ENCODE results near the gene IDI2. TPM values are rescaled to one million over a fixed set of nuclear protein-coding genes. Genes with fewer than 3 reads are reported as not detected.
"Not testable (repeated sequence)": the region's sequence is repeated elsewhere in the genome, so short reads cannot be mapped to it uniquely, and the experiment has no call there.

IDI2 gene
- total RNA-seq, 1 donor from 2014 or later, result not detected

DNA sequence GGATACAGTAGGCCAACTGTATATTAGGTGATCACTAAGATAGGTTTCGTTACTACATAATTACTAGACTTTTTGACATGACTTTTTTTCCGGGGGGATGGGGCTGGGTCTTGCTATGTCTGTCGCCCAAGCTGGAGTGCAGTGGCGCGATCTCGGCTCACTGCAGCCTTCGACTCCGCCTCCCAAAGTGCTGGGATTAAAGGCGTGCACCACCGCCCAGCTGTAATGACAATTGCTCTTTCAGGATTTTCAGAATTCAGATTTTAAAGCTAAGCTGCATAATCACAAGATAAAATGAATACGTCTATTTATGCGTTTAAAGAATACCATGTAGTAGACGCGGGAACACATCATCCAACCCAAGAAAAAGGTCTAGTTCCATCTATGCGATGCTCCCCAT lies 22.3 kb upstream of the IDI2 start:
- no peak for DNase-seq (ENCODE audit: low read depth)

DNA sequence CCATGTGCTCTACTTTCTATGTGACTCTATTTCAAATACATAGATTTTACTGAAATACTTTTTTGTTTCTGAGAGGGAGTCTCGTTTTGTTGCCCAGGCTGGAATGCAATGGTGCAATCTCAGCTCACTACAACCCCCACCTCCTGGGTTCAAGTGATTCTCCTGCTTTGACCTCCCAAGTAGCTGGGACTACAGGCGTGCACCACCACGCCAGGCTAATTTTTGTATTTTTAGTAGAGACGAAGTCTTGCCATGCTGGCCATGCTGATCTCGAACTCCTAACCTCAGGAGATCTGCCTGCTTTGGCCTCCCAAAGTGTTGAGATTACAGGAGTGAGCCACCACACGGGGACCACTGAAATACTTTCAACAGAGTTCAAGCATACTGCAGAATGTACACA lies 19.8 kb upstream of the IDI2 start:
- DNase-seq (ENCODE audit: low read depth), result no peak

DNA sequence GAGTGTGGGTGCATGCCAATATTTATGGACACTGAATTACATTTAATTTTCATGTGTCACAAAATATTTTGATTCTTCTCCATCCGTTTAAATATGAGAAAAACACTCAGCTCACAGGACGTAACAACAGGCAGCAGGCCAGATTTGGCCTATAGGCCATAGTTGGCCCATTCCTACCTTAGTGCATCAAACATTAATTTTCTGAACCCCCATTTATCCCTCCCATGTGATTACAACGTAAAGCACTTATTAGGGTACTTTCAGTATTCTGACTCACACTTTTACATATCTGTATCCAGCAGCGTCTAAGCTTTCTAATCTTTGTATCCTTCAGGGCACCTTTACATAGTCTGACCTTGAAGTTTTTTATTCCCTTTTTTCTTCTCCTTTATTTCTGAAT lies 19.3 kb upstream of the IDI2 start:
- DNase-seq (ENCODE audit: low read depth), result no peak

DNA sequence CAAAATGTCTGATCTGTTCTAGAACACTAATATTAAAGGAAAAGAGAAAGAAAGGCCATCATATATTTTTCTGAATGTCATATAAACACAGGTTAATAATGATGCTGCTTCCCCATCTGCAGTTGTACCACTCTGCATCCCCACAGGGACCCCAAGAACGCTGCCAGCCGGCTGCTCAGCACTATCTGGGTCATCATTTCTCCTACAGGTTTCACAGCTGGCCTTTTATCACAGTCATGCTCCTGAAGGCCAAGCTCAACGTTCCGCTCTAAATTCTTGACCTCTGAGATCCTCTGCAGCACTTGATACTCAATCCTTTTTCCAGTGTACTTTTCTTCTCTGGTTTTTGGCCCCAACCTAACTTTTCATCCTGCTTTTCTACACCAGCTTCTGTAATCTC lies 18.5 kb upstream of the IDI2 start:
- DNase-seq (ENCODE audit: low read depth), result no peak

DNA sequence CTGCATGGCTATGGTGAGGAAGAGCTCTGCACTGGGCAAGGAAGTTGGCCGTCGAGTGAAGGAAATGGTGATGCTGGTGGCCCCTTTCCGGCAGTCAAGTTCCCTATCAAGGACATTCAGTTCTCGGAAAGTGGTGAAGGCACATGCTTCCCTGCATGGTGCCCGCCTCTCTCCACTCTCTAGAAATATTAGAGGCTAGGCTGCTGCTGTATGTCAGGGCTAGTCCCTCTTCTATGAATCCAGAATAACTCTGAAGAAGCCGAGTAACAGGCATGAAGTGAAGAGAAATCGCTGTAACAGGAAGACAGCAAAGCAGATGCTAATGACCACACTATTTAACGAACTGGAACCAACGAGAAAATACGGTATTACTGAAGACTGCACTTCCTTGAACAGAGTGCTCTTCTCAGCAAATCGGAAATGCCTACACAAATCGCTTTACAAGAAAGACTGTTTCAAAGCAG lies 17.9 kb upstream of the IDI2 start:
- peak; percentile 28 for DNase-seq (ENCODE audit: low read depth)

DNA sequence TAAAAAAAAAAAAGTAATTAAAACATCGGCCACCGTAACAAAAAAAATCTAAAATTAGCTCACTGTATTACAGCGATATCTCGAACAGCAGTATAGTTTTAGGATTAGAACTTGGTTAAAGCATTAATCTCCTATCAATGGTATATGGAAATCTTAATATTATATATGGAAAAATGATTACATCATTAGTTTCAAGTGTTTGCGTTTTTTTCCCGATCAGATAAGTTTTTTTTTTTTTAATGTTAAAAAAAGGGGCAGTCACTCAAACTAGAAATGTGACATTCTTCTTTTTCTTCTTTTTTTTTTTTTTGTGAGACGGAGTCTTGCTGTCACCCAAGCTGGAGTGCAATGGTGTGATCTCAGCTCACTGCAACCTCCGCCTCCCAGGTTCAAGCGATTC lies 15.9 kb upstream of the IDI2 start:
- DNase-seq (ENCODE audit: low read depth), result no peak

DNA sequence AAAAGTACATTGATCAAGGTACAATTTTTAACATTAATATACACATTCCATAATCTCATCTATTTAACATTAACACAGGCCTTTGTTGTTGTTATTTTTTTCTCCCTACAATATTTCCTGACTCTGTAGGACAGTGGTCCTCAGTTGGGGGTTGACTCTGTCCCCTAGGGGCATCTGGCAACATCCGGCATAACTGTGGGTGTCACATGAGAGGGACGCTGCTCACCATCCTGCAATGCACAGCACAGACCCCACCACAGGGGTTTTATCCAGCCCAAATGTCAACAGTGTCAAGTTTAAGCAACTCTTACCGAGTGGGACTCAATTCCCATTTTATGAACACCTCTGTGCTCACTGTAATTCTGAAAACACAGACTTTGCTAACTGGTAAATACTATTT lies 14.5 kb upstream of the IDI2 start:
- no peak for DNase-seq (ENCODE audit: low read depth)

DNA sequence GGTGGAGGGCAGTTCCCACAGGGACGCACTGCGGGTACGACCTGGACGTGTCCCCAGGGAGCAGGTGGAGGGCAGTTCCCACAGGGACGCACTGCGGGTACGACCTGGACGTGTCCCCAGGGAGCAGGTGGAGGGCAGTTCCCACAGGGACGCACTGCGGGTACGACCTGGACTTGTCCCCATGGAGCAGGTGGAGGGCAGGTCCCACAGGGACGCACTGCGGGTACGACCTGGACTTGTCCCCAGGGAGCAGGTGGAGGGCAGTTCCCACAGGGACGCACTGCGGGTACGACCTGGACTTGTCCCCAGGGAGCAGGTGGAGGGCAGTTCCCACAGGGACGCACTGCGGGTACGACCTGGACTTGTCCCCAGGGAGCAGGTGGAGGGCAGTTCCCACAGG lies 13.1 kb upstream of the IDI2 start:
- DNase-seq (ENCODE audit: low read depth), result not testable (repeated sequence)

DNA sequence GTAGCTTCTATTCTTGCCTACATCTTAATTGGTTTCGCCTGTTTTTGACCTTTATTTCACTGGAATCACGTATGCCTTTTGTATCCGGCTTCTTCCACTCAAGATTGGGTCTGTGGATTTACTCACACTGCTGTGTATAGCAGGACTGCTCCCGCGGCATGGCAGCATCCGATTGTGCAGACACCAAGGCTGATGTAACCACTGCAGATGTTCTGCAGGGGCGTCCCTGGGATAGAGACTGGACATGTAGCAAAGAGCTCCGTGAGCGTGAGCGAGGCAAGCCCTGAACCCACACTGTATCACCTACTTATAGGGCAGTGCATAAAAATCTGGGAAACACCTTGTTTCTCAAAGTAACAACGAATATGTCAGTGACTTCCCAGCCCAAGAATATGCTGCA lies 11.4 kb upstream of the IDI2 start:
- no peak for DNase-seq (ENCODE audit: low read depth)

DNA sequence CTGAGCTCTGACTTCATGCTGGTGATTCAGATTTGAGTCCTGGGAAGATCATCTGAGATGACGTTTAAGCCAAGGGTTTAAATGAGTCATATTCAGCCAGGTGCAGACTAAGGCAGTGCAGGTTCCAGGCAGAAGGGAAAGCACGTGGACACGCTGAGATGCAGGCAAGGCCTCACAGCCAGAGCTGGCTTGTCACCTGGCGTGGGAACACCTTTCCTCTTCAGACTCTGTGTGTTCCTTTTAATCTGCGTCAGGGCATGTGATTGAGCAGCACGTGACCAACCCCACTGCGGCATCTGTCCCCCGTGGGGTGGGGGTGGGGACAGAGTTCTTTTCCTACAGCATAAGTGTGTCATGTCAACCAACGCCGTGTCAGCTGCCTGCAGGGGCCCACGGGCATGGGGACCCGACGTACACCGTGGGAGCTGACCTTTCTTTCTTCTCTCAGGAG lies 10.7 kb upstream of the IDI2 start:
- peak; percentile 90 for DNase-seq (ENCODE audit: low read depth)

DNA sequence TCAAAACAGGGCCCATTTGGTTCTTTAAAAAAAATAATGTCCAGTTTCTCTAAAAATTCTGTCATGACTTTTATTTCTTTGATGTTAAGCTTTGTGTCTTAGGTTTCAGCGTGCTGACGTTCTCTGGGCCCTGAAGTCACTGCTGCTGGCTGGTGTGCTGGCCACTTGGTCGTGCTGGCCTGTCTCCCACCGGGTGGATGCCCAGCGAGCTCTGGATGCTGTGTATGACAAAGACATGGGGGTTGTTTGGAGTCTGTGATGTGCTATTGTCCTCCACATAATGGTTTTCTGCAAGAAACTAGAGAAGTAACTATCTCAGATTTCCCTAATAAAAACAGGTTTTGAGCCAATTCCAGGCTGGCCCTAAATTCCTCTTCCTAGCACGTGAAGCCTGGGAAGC lies 9.5 kb upstream of the IDI2 start:
- DNase-seq (ENCODE audit: low read depth), result no peak

DNA sequence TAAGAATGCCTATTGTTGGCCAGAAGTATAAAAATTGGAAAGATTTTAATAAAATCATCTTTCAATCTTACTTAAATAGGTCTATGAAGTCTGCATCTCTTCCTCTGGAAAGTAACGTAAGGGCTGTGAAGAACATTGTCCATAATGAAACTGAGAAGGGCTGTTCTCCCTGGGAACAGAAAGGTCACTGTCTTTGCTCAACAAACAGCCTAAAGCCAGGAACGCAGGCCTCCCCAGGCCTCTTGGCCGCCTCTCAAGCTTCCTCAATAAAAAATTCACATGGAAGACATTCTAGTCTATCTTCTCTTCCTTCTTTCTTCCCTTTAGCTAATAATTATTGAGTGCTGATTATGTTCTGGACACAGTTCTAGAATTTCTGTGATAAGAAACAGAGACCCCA lies 9.1 kb upstream of the IDI2 start:
- DNase-seq (ENCODE audit: low read depth), result no peak

DNA sequence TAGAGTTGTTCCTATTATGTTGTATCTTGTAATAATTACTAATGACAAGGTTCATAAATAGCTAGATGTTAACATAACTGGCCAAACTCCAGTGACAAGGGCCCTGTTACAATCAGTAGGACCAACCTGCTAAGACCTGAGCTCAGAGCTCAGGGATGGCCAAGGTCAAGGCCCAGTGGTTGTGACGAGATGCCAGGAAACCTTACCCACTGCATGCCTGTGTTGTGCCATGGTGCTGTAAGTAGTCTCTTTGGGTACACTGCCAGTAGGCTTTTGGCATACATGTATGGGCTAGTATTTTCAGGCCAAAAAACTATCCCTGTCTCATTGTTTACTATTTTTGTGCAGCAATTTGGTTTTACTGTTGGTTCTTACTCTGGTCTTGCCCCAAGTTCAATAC lies 7.9 kb upstream of the IDI2 start:
- DNase-seq (ENCODE audit: low read depth), result no peak

DNA sequence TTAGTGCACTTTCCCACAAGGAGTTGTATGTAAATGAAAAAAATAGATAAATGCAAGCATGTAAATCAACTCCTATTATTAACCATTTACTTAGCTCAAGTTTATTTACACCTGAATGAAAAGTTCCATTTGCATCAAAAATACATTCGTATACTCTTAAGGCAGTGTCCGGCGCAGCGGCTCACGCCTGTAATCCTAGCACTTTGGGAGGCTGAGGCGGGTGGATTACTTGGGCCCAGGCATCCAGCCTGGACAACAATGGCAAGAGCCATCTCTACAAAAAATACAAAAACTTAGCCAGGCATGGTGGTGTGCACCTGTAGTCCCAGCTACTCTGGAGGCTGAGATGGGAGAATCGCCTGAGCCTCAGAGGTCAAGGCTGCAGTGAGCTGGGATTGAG lies 4.2 kb upstream of the IDI2 start:
- no peak for DNase-seq (ENCODE audit: low read depth)

DNA sequence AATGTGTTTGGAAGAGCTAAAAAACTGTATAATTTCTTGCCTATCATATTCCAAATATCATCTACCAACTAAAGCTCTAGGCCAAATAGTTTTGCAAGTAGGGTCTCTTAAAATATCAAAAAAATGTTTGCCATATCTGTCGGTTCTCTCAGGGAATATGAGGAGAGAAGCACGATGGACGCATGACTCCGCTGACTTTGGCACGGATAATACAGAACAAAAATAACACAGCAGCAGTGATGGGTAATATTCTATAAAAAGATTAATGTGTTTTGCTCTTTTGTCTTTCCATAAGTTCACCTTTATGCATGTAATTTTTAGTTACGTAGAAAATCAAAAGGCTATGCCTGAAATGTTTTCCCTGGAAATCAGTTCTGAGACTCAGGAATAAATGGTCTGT lies 919 bp upstream of the IDI2 start:
- DNase-seq (ENCODE audit: low read depth), result no peak

DNA sequence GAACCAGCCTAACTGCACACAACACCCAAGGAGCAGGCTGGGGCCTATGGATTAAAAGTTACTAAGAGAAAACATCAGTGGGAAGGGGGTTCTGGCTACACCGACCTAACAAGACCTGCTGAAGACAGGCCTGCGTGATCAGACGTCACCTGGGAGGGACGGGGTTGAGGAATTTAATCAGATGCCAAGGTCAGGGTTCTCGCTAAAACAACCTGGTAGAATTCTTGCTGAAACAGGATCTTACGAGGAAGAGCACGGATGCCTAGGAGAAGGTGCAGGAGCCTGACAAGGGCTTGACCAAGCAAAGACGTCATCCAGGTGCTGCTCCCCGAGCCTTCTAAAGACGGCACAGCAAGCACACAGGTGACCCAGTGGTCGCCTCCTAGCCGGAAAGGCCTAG lies 1.6 kb downstream of the IDI2 start:
- DNase-seq (ENCODE audit: low read depth), result no peak

DNA sequence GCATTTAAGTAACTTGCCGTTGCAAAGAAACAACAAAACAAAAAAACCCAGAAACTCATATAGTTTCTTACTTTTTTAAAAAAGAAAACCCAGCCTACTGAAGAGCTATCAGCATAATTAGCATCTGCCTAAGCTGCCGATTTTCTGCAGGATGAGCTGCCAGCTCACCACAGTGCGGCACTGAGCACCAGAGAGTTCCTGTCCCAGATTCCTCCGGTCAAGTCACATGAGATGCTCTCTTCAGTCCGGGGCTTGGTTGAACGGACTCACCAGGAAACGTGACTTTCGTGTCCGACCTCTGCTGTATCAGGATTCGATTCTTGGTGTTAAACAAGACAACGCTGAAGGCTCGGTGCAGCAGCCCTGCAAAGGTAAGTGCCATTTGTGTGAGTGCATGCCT lies 3.2 kb downstream of the IDI2 start:
- DNase-seq (ENCODE audit: low read depth), result no peak

DNA sequence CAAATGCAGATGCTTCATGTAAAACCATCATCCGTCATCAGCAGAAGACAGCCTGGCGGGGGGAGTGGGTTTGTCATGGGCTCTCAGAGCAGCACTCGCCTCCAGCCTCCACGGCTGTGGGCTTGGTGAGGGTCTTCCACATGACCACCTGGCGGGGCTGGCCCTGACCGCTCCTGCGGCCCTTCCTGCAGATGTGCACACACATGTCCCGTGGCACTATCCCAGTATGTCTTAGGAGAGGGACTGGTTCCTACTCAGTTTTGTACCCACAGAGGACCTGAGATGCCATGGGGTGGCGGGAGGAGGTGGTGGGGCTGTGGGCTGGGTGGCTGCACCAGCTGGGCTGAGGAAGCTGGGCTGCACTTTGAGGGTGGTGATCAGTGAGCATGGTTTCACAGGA lies 4.7 kb downstream of the IDI2 start:
- DNase-seq (ENCODE audit: low read depth), result no peak

DNA sequence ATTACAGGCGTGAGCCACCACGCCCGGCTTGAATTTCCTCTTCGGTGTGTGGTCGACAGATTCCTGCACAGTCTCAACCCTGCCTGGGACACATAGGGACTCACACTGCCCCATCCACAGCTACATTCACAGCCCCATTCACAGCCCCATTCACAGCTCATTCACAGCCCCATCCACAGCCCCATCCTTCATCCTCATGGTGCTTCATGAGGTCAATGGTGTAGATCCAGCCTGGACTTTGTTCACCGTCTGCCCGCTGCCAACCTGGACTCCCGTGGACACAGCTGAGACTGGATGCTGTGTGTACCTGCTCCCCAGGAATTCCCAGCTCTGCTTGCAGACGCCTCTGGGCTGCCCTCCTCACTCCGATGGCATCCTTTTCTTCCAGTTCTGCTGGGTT lies 5.2 kb downstream of the IDI2 start:
- DNase-seq (ENCODE audit: low read depth), result no peak

DNA sequence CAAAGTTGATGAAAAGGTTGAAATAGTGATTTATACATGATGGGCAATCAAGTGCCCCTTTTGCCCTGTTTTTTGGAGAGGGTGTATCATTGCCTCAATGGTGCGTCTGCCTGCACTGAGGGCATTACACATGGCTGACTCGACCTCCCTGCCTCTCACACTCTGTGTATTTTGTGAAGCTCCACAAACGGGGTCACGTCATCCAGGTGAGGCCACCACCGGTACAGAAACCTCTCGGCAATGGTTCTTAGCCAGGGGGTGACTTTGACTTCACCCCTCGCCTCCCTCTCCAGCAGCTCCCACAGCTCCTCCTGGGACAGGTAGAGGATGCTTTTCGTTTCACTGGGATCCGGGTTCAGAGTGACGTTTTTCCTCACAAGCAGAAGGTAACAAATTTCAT lies 6.3 kb downstream of the IDI2 start:
- no peak for DNase-seq (ENCODE audit: low read depth)

DNA sequence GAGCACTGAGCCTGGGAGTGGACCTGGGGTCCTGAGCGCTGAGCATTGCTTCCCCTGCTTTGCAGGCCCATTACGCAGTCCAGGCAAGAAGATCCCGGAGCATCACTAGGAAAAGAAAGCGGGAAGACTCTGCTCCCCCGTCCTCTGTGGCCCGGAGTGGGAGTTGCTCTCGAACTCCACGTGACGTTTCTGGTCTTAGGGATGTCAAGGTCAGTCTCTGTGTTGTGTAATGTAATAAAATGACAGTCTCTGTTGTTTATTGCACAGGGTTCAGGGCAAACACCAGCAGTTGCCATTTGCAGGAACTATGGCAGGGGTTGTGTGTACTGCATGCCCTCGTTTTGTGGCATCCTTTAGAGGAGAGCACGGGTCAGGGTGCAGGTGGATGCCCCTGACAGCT lies 10.0 kb downstream of the IDI2 start:
- DNase-seq (ENCODE audit: low read depth), result no peak

DNA sequence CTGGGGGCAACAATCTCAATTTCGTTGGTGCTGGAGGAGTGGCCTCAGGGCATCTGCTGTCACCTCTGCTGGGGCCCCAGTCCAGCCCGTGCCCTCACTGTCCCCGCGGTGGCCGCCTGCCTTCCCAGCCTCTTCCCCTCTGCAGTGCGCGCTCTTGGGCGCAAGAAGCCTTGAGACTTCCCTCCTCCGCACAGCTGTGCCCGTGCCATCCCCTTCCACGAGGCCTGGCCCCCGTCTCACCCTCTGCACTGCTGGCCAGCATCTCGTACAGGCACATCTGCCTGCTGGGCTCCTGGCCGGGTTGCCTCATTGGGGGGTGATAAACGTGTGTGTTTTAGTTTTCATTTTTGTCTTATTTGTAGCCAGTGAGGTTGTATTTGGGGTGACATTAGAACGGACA lies 14.0 kb downstream of the IDI2 start:
- no peak for DNase-seq (ENCODE audit: low read depth)

DNA sequence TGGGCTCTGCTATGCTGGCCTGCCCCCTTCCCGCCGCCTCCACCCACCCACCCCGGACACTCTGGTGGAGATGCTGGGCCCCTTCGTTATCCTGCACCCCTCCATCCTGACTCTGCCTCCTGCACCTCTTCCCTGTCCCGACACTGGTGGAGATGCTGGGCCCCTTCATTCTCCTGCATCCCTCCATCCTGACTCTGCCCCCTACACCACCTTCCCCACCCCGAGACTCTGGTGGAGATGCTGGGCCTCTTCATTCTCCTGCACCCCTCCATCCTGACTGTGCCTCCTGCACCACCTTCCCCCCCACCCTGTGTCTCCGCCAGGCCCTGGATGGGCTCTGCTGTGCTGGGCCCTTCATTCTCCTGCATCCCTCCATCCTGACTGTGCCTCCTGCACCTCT lies 15.0 kb downstream of the IDI2 start:
- DNase-seq (ENCODE audit: low read depth), result no peak

DNA sequence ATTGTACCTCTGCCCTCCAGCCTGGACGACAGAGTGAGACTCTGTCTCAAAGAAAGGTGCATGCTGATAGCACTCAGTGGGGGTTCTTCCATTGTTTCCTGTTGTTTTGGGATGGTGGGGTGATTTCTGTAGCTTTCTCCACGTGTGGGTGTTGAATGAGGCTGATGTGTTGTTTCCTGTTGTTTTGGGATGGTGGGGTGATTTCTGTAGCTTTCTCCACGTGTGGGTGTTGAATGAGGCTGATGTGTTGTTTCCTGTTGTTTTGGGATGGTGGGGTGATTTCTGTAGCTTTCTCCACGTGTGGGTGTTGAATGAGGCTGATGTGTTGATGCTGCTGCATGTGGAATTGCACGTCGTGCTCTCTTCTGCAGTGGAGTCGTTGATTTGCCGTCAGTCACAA lies 15.7 kb downstream of the IDI2 start:
- not testable (repeated sequence) for DNase-seq (ENCODE audit: low read depth)

DNA sequence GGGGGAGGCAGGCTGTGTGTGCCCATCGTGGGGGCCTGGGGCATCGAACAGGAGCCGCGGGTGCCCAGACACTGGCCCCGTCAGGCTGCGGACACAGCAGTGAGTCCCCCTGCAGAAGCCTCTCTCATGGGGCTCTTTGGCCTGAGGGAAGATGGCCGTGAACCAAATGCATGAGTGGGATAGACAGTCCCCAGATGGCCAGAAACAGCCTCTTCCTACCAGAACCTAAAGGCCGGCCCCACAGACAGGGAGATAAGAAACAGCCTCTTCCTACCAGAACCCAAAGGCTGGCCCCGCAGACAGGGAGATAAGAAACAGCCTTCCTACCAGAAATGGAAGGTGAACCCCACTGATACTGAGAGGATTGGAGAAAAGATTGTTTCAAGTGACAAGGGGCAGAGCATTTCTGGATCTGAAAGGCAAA lies 16.6 kb downstream of the IDI2 start:
- no peak for DNase-seq (ENCODE audit: low read depth)

All from renal cortical epithelial cell (primary cell).